Measurements from ENCODE around the gene SRP9. TPM values are rescaled to one million over a fixed set of nuclear protein-coding genes. Genes with fewer than 3 reads are reported as not detected.
"Not testable (repeated sequence)": the region's sequence is repeated elsewhere in the genome, so short reads cannot be mapped to it uniquely, and the experiment has no call there.

The SRP9 gene
- total RNA-seq, 4 donors from 2014 or later, result 95.1 to 192 (median 164) TPM

DNA sequence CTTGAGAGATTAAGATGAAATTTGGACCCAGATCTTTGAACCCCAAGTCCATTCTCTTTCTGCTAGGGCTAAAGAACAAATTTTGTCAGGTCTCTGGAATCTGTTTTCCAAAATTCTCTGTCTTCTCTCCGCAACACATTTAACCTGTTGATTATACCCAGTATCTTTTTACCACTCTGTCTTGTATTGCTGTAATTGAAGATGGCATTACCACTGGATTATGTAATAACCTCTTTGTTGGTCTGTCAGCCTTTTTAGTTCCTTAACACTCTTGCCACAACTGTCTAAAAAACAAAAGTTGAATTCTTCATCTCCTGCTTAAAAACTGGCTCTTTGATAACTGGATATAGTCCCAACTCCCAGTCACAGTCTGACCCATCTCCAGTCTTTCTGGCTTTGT, 3.0 kb downstream of the SRP9 start:
- intact Hi-C loops (cut with DNase I), result no loop called here
- H3K4me3 ChIP-seq, result no peak overlapping the region
- DNase-seq (ENCODE audit: extremely low spot score), result no peak
- TF ChIP-seq EP300 (IDR thresholded peaks at IDR 0.05) (no peak), POLR2AphosphoS5 (IDR thresholded peaks at IDR 0.05) (no peak), POLR2A (IDR thresholded peaks at IDR 0.05; ENCODE audit: low read depth) (no peak)
- TF ChIP-seq, protein P1, sequence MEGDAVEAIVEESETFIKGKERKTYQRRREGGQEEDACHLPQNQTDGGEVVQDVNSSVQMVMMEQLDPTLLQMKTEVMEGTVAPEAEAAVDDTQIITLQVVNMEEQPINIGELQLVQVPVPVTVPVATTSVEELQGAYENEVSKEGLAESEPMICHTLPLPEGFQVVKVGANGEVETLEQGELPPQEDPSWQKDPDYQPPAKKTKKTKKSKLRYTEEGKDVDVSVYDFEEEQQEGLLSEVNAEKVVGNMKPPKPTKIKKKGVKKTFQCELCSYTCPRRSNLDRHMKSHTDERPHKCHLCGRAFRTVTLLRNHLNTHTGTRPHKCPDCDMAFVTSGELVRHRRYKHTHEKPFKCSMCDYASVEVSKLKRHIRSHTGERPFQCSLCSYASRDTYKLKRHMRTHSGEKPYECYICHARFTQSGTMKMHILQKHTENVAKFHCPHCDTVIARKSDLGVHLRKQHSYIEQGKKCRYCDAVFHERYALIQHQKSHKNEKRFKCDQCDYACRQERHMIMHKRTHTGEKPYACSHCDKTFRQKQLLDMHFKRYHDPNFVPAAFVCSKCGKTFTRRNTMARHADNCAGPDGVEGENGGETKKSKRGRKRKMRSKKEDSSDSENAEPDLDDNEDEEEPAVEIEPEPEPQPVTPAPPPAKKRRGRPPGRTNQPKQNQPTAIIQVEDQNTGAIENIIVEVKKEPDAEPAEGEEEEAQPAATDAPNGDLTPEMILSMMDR (IDR thresholded peaks at IDR 0.05), result no peak
- no peaks in the 10 kb centered on the region for H3K9me3 ChIP-seq
- peaks cover 48 to 69% (median 65%) of the 10 kb centered on the region in 4 donors for H3K4me1 ChIP-seq
- H3K27me3 ChIP-seq, result no peaks in the 10 kb centered on the region
- peaks cover 11 to 22% (median 17%) of the 10 kb centered on the region in 4 donors for H3K36me3 ChIP-seq
- peak overlapping the region; percentile 58 to 92 (median 88) for H3K27ac ChIP-seq (replicated peaks in 1 of 4)
- WGBS, result 65% methylated on average over 1 of the region's 1 CpG

DNA sequence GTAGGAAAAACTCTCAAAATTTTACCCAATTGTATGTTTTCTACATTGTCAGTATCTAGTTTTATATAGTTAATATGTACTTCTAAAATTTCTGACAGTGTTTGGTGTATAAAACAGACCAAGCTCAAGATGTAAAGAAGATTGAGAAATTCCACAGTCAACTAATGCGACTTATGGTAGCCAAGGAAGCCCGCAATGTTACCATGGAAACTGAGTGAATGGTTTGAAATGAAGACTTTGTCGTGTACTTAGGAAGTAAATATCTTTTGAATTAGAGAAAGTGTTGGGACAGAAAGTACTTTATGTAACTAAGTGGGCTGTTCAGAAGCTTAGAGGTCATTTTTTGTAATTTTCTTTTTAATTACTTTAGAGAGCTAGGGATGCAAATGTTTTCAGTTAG, 11.5 kb downstream of the SRP9 start:
- H3K4me3 ChIP-seq; DNase-seq (ENCODE audit: extremely low spot score); H3K27ac ChIP-seq (replicated peaks in 1 of 4); H3K27me3 ChIP-seq; H3K9me3 ChIP-seq; intact Hi-C loops (cut with DNase I); H3K4me1 ChIP-seq: not testable (repeated sequence)
- 69% methylated on average over 3 of the region's 3 CpGs for WGBS
- H3K36me3 ChIP-seq, result peaks cover 33 to 81% (median 65%) of the 10 kb centered on the region in 4 donors

DNA sequence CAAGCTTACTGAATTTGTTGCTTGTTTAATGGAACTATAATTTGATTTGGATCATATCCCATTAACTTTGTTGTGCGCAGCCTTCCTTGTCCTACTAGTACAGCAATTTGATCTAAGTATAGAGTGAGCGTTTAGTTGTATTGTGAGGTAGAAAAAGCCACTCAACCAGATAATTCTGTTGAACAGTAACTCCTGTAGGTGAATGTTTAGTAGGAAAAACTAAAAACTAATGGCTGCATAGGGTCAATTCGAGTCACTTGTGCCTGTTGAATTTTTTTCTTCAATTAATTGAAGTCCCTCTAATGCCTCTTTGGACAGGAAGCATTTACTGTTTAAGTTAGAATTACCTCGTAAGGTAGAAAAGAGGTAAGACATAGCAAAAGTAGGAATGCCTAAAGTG, 17.3 kb downstream of the SRP9 start:
- Histone ChIP-seq H3K27me3 (no peaks in the 10 kb centered on the region), H3K27ac (replicated peaks in 1 of 4) (no peak overlapping the region), H3K36me3 (peaks cover 11 to 30% (median 25%) of the 10 kb centered on the region in 4 donors), H3K9me3 (no peaks in the 10 kb centered on the region), H3K4me1 (peaks cover 0 to 2% (median 0%) of the 10 kb centered on the region in 4 donors), H3K4me3 (no peak overlapping the region)
- intact Hi-C loops (cut with DNase I), result no loop called here
- TF ChIP-seq POLR2AphosphoS5 (IDR thresholded peaks at IDR 0.05), result no peak
- no peak for TF ChIP-seq EP300 (IDR thresholded peaks at IDR 0.05)
- TF ChIP-seq POLR2A (IDR thresholded peaks at IDR 0.05; ENCODE audit: low read depth), result no peak
- TF ChIP-seq, protein P1 (IDR thresholded peaks at IDR 0.05), result no peak
- DNase-seq (ENCODE audit: extremely low spot score), result no peak
- 94% methylated on average over 4 of the region's 4 CpGs for WGBS

DNA sequence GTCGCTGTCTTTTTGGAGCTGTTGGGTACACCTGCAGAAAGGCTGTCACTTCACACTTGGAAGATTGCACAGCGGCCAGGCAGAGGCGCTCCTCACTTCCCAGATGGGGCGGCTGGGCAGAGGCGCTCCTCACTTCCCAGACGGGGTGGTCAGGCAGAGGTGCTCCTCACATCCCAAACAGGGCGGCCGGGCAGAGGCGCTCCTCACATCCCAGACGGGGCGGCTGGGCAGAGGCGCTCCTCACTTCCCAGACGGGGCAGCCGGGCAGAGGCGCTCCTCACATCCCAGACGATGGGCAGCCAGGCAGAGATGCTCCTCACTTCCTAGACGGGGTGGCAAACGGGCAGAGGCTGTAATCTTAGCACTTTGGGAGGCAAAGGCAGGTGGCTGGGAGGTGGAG, 18.5 kb downstream of the SRP9 start:
- WGBS, result 98% methylated on average over 8 of the region's 18 CpGs
- H3K9me3 ChIP-seq; DNase-seq (ENCODE audit: extremely low spot score); H3K4me1 ChIP-seq; H3K27ac ChIP-seq (replicated peaks in 1 of 4); intact Hi-C loops (cut with DNase I); H3K27me3 ChIP-seq; H3K4me3 ChIP-seq: not testable (repeated sequence)
- peaks cover under 1 to 20% (median 18%) of the 10 kb centered on the region in 4 donors for H3K36me3 ChIP-seq

DNA sequence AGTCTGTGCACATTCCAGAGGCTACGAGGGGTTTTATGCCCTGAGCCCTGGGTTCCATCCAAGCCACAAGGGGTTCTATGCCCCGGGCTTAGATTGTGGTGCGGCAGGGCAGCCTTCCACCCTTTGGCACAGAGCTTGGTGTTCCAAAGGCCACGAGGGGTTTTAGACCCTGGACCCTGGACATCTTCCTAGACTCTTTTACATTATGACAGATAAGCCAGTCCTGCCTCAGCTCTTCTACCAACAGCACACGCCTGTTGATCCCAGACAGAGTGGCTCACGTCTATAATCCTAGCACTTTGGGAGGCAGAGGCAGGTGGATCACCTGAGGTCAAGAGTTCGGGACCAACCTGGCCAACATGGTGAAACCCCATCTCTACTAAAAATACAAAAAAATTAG, 23.5 kb downstream of the SRP9 start:
- DNase-seq (ENCODE audit: extremely low spot score); H3K4me1 ChIP-seq; intact Hi-C loops (cut with DNase I); H3K27ac ChIP-seq (replicated peaks in 1 of 4); H3K4me3 ChIP-seq; H3K27me3 ChIP-seq; H3K36me3 ChIP-seq; H3K9me3 ChIP-seq: not testable (repeated sequence)
- 97% methylated on average over 6 of the region's 7 CpGs for WGBS

DNA sequence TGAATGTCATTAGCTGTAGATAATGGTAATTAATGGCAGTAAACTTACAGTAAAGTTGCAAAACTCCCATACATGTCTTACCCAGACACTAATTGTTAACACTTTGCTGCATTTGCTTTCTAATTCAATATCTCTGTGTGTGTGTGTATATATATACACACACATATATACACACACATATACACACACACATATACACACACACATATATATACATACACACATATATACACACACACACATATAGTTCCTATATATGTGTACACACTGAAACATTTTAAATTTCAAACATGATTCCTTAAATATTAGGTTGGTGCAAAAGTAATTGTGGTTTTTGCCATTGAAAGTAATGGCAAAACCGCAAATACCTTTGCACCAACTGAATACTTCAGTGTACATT, 28.6 kb downstream of the SRP9 start:
- TF ChIP-seq POLR2A (IDR thresholded peaks at IDR 0.05; ENCODE audit: low read depth), result no peak
- TF ChIP-seq POLR2AphosphoS5 (IDR thresholded peaks at IDR 0.05), result no peak
- no peak for TF ChIP-seq EP300 (IDR thresholded peaks at IDR 0.05)
- TF ChIP-seq, protein P1 (IDR thresholded peaks at IDR 0.05), result no peak
- Histone ChIP-seq H3K27me3 (no peaks in the 10 kb centered on the region), H3K4me3 (no peak overlapping the region), H3K36me3 (no peaks in the 10 kb centered on the region), H3K4me1 (peaks cover 8 to 19% (median 12%) of the 10 kb centered on the region in 4 donors), H3K9me3 (no peaks in the 10 kb centered on the region), H3K27ac (replicated peaks in 1 of 4) (no peak overlapping the region)
- WGBS, result 100% methylated on average over 1 of the region's 1 CpG
- DNase-seq (ENCODE audit: extremely low spot score), result no peak
- intact Hi-C loops (cut with DNase I), result no loop called here

DNA sequence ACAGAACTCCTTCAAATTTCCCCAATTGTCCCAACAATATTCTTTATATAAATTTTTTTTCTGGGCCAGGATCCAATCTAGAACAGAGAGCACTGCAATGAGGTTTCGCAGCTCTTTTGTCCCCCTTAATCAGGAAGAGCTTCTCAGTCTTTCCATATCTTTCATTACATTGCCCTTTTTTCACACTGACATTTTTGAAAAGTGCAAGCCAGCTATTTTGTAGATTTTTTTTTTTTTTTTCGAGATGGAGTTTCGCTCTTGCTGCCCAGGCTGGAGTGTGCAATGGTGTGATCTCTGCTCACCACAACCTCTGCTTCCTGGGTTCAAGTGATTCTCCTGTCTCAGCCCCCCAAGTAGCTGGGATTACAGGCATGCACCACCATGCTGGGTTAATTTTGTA, 29.1 kb downstream of the SRP9 start:
- H3K27ac ChIP-seq (replicated peaks in 1 of 4); intact Hi-C loops (cut with DNase I): not testable (repeated sequence)

More for the DNA sequence above, 29.1 kb downstream of the SRP9 start:
- not testable (repeated sequence) for H3K4me3 ChIP-seq; H3K36me3 ChIP-seq; H3K27me3 ChIP-seq; DNase-seq (ENCODE audit: extremely low spot score); H3K9me3 ChIP-seq
- peaks cover 12 to 24% (median 17%) of the 10 kb centered on the region in 4 donors for H3K4me1 ChIP-seq
- WGBS, result 88% methylated on average over 3 of the region's 3 CpGs
